Measurements from ENCODE around the gene PCTP.

PCTP gene

GRCh38 chr17:55811536-55811935 lies 60.7 kb downstream of the PCTP start:
- TF ChIP-seq, protein P1, sequence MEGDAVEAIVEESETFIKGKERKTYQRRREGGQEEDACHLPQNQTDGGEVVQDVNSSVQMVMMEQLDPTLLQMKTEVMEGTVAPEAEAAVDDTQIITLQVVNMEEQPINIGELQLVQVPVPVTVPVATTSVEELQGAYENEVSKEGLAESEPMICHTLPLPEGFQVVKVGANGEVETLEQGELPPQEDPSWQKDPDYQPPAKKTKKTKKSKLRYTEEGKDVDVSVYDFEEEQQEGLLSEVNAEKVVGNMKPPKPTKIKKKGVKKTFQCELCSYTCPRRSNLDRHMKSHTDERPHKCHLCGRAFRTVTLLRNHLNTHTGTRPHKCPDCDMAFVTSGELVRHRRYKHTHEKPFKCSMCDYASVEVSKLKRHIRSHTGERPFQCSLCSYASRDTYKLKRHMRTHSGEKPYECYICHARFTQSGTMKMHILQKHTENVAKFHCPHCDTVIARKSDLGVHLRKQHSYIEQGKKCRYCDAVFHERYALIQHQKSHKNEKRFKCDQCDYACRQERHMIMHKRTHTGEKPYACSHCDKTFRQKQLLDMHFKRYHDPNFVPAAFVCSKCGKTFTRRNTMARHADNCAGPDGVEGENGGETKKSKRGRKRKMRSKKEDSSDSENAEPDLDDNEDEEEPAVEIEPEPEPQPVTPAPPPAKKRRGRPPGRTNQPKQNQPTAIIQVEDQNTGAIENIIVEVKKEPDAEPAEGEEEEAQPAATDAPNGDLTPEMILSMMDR (IDR thresholded peaks at IDR 0.05): no peak
- no peak overlapping the region for H3K27ac ChIP-seq
- no peak overlapping the region for H3K4me3 ChIP-seq (ENCODE audit: low read depth in 1 of 2, low read length in 1 of 2)
- H3K27me3 ChIP-seq: no peaks in the 10 kb centered on the region
- H3K36me3 ChIP-seq: no peaks in the 10 kb centered on the region
- H3K9me3 ChIP-seq: no peaks in the 10 kb centered on the region
- H3K4me1 ChIP-seq (ENCODE audit: control insufficient read depth in 1 of 2, insufficient read depth in 1 of 2, low read depth in 1 of 2, low read length in 1 of 2): no peaks in the 10 kb centered on the region

DNA sequence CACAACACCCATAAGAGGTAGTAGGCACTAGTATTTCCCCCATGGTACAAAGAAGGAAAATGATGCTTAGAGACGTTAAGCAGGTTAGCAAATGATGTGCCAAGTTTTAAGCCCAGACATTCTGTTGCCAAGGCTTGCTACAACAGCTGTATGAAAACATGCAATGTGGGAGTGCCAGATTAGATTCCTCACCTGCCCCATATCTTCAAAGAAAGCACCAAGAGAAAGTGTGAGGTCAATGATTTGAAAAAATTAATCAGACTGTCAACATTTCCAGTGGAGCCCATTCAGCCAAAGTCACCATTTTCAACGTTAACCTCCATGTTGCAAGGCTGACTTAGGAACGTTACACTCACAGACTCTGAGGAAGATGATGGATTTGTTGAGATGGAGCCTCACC lies 61.5 kb downstream of the PCTP start:
- no peaks in the 10 kb centered on the region for H3K9me3 ChIP-seq
- no peaks in the 10 kb centered on the region for H3K36me3 ChIP-seq
- TF ChIP-seq, protein P1 (IDR thresholded peaks at IDR 0.05): no peak
- H3K27me3 ChIP-seq: no peaks in the 10 kb centered on the region
- H3K27ac ChIP-seq: no peak overlapping the region
- no peak overlapping the region for H3K4me3 ChIP-seq (ENCODE audit: low read depth in 1 of 2, low read length in 1 of 2)
- H3K4me1 ChIP-seq (ENCODE audit: control insufficient read depth in 1 of 2, insufficient read depth in 1 of 2, low read depth in 1 of 2, low read length in 1 of 2): no peaks in the 10 kb centered on the region

DNA sequence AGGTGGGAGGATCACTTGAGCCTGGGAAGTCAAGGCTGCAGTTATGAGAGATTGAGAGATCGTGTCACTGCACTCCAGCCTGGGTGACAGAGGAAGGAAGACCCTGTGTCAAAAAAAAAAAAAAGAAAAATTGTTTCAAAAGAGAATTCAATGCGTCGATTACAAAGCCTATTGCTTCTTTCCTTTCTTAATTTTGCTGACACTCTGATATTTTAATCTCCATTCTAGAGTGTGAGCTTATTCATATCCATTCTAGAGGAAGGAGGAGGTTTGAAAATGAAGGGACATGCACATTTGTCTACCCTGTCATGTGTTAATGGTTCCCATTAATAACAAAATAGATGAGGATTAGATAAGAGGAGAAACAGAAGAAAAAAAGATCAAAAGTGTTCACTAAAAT lies 63.1 kb downstream of the PCTP start:
- TF ChIP-seq, protein P1 (IDR thresholded peaks at IDR 0.05): no peak
- no peaks in the 10 kb centered on the region for H3K4me1 ChIP-seq (ENCODE audit: control insufficient read depth in 1 of 2, insufficient read depth in 1 of 2, low read depth in 1 of 2, low read length in 1 of 2)
- no peaks in the 10 kb centered on the region for H3K36me3 ChIP-seq
- no peaks in the 10 kb centered on the region for H3K27me3 ChIP-seq
- H3K4me3 ChIP-seq (ENCODE audit: low read depth in 1 of 2, low read length in 1 of 2): no peak overlapping the region
- H3K27ac ChIP-seq: no peak overlapping the region
- no peaks in the 10 kb centered on the region for H3K9me3 ChIP-seq

DNA sequence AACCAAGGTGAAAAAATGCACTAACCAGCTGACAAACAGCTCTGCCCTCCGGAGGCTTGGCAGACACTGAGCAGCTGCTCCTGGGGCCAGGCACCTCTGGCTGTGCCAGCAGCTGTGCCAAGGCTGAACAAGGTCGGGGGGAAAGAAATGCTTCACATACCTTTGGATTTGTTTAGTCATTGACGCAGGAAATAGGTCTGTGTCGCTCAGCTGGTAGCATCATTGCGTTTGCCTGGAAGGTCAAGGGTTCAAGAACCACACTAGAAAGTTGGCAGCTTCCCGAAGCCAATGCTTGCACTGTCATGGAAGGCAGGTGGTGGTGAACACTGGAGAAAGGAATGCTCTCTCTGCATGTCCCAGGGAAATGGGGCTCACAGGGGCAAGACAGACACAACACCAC lies 63.5 kb downstream of the PCTP start:
- Histone ChIP-seq H3K27ac (no peak overlapping the region), H3K4me1 (ENCODE audit: control insufficient read depth in 1 of 2, insufficient read depth in 1 of 2, low read depth in 1 of 2, low read length in 1 of 2) (no peaks in the 10 kb centered on the region), H3K27me3 (no peaks in the 10 kb centered on the region), H3K4me3 (ENCODE audit: low read depth in 1 of 2, low read length in 1 of 2) (no peak overlapping the region), H3K36me3 (no peaks in the 10 kb centered on the region), H3K9me3 (no peaks in the 10 kb centered on the region)
- TF ChIP-seq, protein P1 (IDR thresholded peaks at IDR 0.05): no peak

DNA sequence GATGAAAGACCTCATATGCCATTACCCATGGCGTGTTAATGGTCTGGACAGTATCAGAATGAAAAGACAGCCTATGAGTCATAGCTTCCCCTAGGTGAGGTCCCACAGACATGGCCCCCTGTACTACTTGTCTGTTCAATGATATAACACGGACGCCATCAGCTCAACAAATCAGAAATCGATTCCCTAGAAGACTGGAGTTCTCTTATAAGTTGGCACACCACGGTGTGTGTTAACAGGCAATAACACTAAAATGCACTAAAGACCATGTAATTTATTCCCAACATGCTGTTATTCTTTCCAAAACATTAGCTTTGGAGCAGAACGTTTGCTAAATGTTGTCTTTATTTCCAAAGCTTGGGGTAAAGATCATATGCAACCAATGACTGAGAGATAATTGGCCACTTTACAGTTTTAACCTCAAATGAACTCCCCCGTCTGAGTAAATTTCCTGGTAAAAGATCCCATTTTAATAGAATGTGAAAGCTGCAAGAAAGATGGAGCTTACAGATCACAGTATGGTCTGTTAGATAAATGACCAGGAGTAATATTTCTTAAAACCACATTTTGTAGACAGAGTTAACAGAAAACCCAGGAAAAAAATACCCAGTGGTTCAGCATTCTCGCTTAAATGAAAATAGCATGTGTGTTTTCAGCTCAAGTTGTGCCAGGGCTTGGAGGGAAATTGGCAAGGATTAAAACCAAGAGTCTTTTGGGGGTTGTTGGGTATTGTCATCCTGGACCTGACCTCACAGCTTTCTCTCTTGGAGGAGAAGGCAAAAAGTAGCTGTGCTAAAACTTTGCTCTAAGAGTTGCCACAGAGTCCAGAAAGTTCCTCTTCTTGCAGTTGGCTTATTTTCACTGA lies 65.9 kb downstream of the PCTP start:
- Histone ChIP-seq H3K9me3 (no peaks in the 10 kb centered on the region), H3K4me3 (ENCODE audit: low read depth in 1 of 2, low read length in 1 of 2) (no peak overlapping the region), H3K4me1 (ENCODE audit: control insufficient read depth in 1 of 2, insufficient read depth in 1 of 2, low read depth in 1 of 2, low read length in 1 of 2) (no peaks in the 10 kb centered on the region), H3K27me3 (no peaks in the 10 kb centered on the region), H3K27ac (no peak overlapping the region), H3K36me3 (no peaks in the 10 kb centered on the region)
- TF ChIP-seq, protein P1 (IDR thresholded peaks at IDR 0.05): no peak

Measured in neutrophil (primary cell).